GM21619 (cell line): Measurements from ENCODE around the gene KIAA1217.
"Not testable (repeated sequence)": the region's sequence is repeated elsewhere in the genome, so short reads cannot be mapped to it uniquely, and the experiment has no call there.

Experiments
- ATAC-seq: cut with Tn5 transposase; IDR thresholded peaks from one replicate; pipeline ENCODE4 v1.9.1; 2021; ENCODE audit not compliant: unreplicated experiment

The KIAA1217 gene

GRCh38 chr10:24337723-24338122 lies 128.8 kb downstream of the KIAA1217 start:
- ATAC-seq: not testable (repeated sequence)

GRCh38 chr10:24339387-24339786 lies 130.4 kb downstream of the KIAA1217 start:
- ATAC-seq: no peak

- ATAC-seq: no peak
Observed at GRCh38 chr10:24340446-24340845, 131.5 kb downstream of the KIAA1217 start.

- ATAC-seq: no peak
Observed at GRCh38 chr10:24340883-24341282, 131.9 kb downstream of the KIAA1217 start.

GRCh38 chr10:24341371-24341770 lies 132.4 kb downstream of the KIAA1217 start:
- no peak for ATAC-seq

GRCh38 chr10:24341897-24342296 lies 133.0 kb downstream of the KIAA1217 start:
- ATAC-seq: no peak

GRCh38 chr10:24343686-24344085 lies 134.7 kb downstream of the KIAA1217 start:
- ATAC-seq: no peak

GRCh38 chr10:24344279-24344678 lies 135.3 kb downstream of the KIAA1217 start:
- no peak for ATAC-seq

- ATAC-seq: no peak
Observed at GRCh38 chr10:24344695-24345463, 135.9 kb downstream of the KIAA1217 start.

- no peak for ATAC-seq
Observed at GRCh38 chr10:24346877-24347519, 138.1 kb downstream of the KIAA1217 start.

GRCh38 chr10:24349379-24350001 lies 140.6 kb downstream of the KIAA1217 start:
- ATAC-seq: no peak

GRCh38 chr10:24350070-24350921 lies 141.4 kb downstream of the KIAA1217 start:
- no peak for ATAC-seq

GRCh38 chr10:24350922-24351225 lies 141.9 kb downstream of the KIAA1217 start:
- ATAC-seq: not testable (repeated sequence)

- no peak for ATAC-seq
Observed at GRCh38 chr10:24351961-24352360, 143.0 kb downstream of the KIAA1217 start.

GRCh38 chr10:24352399-24352798 lies 143.5 kb downstream of the KIAA1217 start:
- no peak for ATAC-seq

GRCh38 chr10:24353319-24353718 lies 144.4 kb downstream of the KIAA1217 start:
- ATAC-seq: no peak

- no peak for ATAC-seq
Observed at GRCh38 chr10:24355056-24355688, 146.2 kb downstream of the KIAA1217 start.

- ATAC-seq: no peak
Observed at GRCh38 chr10:24357344-24358004, 148.5 kb downstream of the KIAA1217 start.

- no peak for ATAC-seq
Observed at GRCh38 chr10:24358022-24358421, 149.1 kb downstream of the KIAA1217 start.
